NCI-H128 (cell line): Measurements from ENCODE around the gene RNF4.
A peak's percentile ranks its signal among the peaks of the same experiment; 100 is the strongest.
"Not testable (repeated sequence)": the region's sequence is repeated elsewhere in the genome, so short reads cannot be mapped to it uniquely, and the experiment has no call there.

Experiments used
- DNase-seq: peaks from one replicate; lab custom pipeline; 2025; ENCODE audit not compliant: unreplicated experiment; lab: John Stamatoyannopoulos, UW

RNF4 gene

GRCh38 chr4:2468456-2469191 lies at the start of gene RNF4:
Gene RNF4 (plus strand): TSS chr4:2469106. CDS start chr4:2490494, 21,388 bp downstream.
- DNase-seq: peak; percentile 84

- DNase-seq: no peak
Measured at GRCh38 chr4:2419814-2420213, 49.1 kb upstream of the RNF4 start.

- DNase-seq: no peak
Measured at GRCh38 chr4:2421928-2422327, 47.0 kb upstream of the RNF4 start.

- no peak for DNase-seq
Measured at GRCh38 chr4:2423066-2423465, 45.8 kb upstream of the RNF4 start.

GRCh38 chr4:2423695-2424094 lies 45.2 kb upstream of the RNF4 start:
- no peak for DNase-seq

GRCh38 chr4:2424581-2424980 lies 44.3 kb upstream of the RNF4 start:
- DNase-seq: no peak

- no peak for DNase-seq
Measured at GRCh38 chr4:2425386-2426068, 43.4 kb upstream of the RNF4 start.

- DNase-seq: no peak
Measured at GRCh38 chr4:2426069-2426397, 42.9 kb upstream of the RNF4 start.

GRCh38 chr4:2426711-2427275 lies 42.1 kb upstream of the RNF4 start:
- no peak for DNase-seq

GRCh38 chr4:2427383-2428334 lies 41.2 kb upstream of the RNF4 start:
- no peak for DNase-seq

GRCh38 chr4:2428496-2429213 lies 40.3 kb upstream of the RNF4 start:
- no peak for DNase-seq

GRCh38 chr4:2429945-2430757 lies 38.8 kb upstream of the RNF4 start:
- not testable (repeated sequence) for DNase-seq

- no peak for DNase-seq
Measured at GRCh38 chr4:2432004-2432403, 36.9 kb upstream of the RNF4 start.

GRCh38 chr4:2432991-2433530 lies 35.8 kb upstream of the RNF4 start:
- DNase-seq: no peak

GRCh38 chr4:2433609-2434350 lies 35.1 kb upstream of the RNF4 start:
- no peak for DNase-seq

- DNase-seq: no peak
Measured at GRCh38 chr4:2434420-2434819, 34.5 kb upstream of the RNF4 start.

- no peak for DNase-seq
Measured at GRCh38 chr4:2436301-2436700, 32.6 kb upstream of the RNF4 start.

GRCh38 chr4:2436761-2437474 lies 32.0 kb upstream of the RNF4 start:
- DNase-seq: no peak
